Lung (tissue), 12 donors: Measurements from ENCODE around the gene MDFI. TPM values are rescaled to one million over a fixed set of nuclear protein-coding genes. Genes with fewer than 3 reads are reported as not detected.

Source experiments
- ATAC-seq: fragments of 200-7000 bp; cut with Tn5 transposase; one replicate; pipeline ENCODE4 v1.9.1; 2020; ENCODE audit warnings: moderate number of reproducible peaks; ENCODE audit not compliant: insufficient read depth, low FRiP score
- DNase-seq, 3 donors: peaks; one replicate each; pipeline ENCODE4 v3.0.0-alpha.2; 2013 to 2017
- H3K27ac ChIP-seq, 2 donors: one replicate each; pipeline ENCODE4 v1.5.1; 2013; ENCODE audit warnings: mild to moderate bottlenecking in 2 of 2, moderate library complexity in 2 of 2, control low read depth in 1 of 2, inconsistent platforms in 1 of 2, low read depth in 1 of 2, low read length in 1 of 2
- H3K27me3 ChIP-seq, 3 donors: one replicate each; pipeline ENCODE4 v1.5.1; 2013; ENCODE audit warnings: low read length in 2 of 3; ENCODE audit not compliant: control insufficient read depth in 3 of 3, insufficient read depth in 3 of 3
- H3K36me3 ChIP-seq, 4 donors: one replicate each; pipeline ENCODE4 v1.5.1; 2013; ENCODE audit warnings: low read length in 4 of 4, mild to moderate bottlenecking in 1 of 4, moderate library complexity in 1 of 4; ENCODE audit not compliant: control insufficient read depth in 4 of 4, insufficient read depth in 4 of 4
- H3K4me1 ChIP-seq, 5 donors: one replicate each; pipeline ENCODE4 v1.5.1; 2013; ENCODE audit warnings: low read length in 5 of 5, mild to moderate bottlenecking in 2 of 5, moderate library complexity in 1 of 5; ENCODE audit not compliant: control insufficient read depth in 5 of 5, insufficient read depth in 5 of 5
- H3K4me3 ChIP-seq: one replicate; pipeline ENCODE4 v1.5.1; 2013; ENCODE audit warnings: mild to moderate bottlenecking, control low read depth, moderate library complexity
- H3K9ac ChIP-seq, 2 donors: one replicate each; pipeline ENCODE4 v1.5.1; 2013; ENCODE audit warnings: low read length in 2 of 2, control low read depth in 1 of 2; ENCODE audit not compliant: insufficient read depth in 1 of 2
- H3K9me3 ChIP-seq, 4 donors: one replicate each; pipeline ENCODE4 v1.5.1; 2013; ENCODE audit warnings: low read length in 3 of 4, mild to moderate bottlenecking in 1 of 4, moderate library complexity in 1 of 4; ENCODE audit not compliant: control insufficient read depth in 4 of 4, insufficient read depth in 3 of 4
- WGBS, 2 donors: extraction: QIAGEN DNeasy Blood & Tissue Kit; methylation state at CpG; one replicate each; pipeline ENCODE4 v1.1.7; 2013; 5-methylcytosine and 5-hydroxymethylcytosine counted together
- polyA plus RNA-seq, 2 donors: library from polyadenylated mRNA; stranded (reverse); fragments of 200-250 nt; gene quantifications; one replicate each; pipeline ENCODE4 v1.2.1, GENCODE V29; 2013
- total RNA-seq, 2 donors: library from RNA; depleted of rRNA in 1 of 2; stranded (reverse); fragments of >200 nt in 1 of 2; gene quantifications; one replicate each; pipeline ENCODE4 v1.2.1, GENCODE V29; 2014 to 2021
- TF ChIP-seq, protein P1 (sequence below): IDR thresholded peaks from 2 replicates; pipeline ENCODE4 v1.5.1; 2012; ENCODE audit warnings: mild to moderate bottlenecking; ENCODE audit errors: control extremely low read depth, extremely low read depth
- donor health status: control.
- donor health status: control.
- donor health status: Bipolar disorder and iron deficiency.
- donor health status: healthy.
- donor health status: DM: yes; HTN: yes; CAD: no.

MDFI gene
- total and polyA plus RNA-seq, 4 donors: 16.4 to 36.4 (median 21.9) TPM

DNA sequence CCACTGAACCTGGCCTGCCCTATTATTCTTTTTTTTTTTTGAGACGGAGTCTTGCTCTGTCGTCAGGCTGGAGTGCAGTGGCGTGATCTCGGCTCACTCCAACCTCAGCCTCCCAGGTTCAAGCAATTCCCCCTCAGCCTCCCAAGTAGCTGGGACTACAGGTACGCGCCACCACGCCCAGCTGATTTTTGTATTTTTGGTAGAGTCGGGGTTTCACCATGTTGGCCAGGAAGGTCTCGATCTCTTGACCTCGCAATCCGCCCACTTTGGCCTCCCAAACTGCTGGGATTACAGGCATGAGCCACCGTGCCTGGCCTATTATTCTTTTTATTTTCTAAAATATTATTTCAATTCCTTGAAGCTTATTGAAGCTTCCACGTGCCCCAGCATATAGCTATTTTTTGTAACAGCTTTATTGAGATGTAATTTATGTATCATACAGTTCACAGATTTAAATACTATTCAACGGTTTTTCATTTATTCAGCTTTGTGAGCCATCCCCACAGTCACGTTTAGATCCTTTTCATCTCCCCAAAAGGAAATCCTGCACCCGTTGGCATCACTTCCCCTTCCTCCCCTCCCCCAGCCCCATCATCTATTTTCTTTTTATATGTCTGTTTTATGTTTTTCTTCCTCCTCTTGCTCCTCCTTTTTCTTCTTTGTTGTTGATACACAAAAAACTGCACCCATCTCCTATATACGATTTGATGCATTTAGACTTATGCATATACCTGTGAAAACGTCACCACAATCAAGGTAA, 13.5 kb upstream of the MDFI start:
- no peaks in the 10 kb centered on the region for H3K36me3 ChIP-seq
- DNase-seq: peak in 1 of 3 donors; percentile 7

DNA sequence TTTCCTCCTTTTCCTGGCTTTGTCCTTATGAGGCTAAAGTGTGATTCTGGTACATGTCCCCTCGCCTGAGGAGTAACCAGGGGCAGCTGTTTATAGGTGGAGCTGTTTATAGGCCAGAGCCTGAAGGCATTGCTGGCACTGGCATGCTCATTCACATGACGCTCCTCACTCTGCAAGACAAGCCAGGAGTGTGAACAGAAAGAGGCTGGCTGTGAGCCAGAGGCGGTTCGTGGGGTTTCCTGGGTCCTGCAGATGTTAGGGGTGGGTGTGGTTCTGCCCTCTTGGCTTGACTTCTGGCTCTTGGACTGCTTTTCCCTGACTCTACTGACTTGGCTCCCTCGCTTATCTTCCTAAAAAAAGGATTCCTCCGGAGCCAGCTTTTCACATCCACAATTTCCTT, 12.8 kb upstream of the MDFI start:
- 33 to 37% methylated on average over 6 of the region's 6 CpGs for WGBS, 2 donors
- Histone ChIP-seq H3K4me1 (peaks cover 0 to 47% (median 2%) of the 10 kb centered on the region in 5 donors), H3K27me3 (no peaks in the 10 kb centered on the region), H3K9ac (no peak overlapping the region), H3K27ac (no peak overlapping the region), H3K4me3 (no peak overlapping the region), H3K9me3 (peaks cover 0 to 4% (median 0%) of the 10 kb centered on the region in 4 donors), H3K36me3 (no peaks in the 10 kb centered on the region)
- TF ChIP-seq, protein P1, sequence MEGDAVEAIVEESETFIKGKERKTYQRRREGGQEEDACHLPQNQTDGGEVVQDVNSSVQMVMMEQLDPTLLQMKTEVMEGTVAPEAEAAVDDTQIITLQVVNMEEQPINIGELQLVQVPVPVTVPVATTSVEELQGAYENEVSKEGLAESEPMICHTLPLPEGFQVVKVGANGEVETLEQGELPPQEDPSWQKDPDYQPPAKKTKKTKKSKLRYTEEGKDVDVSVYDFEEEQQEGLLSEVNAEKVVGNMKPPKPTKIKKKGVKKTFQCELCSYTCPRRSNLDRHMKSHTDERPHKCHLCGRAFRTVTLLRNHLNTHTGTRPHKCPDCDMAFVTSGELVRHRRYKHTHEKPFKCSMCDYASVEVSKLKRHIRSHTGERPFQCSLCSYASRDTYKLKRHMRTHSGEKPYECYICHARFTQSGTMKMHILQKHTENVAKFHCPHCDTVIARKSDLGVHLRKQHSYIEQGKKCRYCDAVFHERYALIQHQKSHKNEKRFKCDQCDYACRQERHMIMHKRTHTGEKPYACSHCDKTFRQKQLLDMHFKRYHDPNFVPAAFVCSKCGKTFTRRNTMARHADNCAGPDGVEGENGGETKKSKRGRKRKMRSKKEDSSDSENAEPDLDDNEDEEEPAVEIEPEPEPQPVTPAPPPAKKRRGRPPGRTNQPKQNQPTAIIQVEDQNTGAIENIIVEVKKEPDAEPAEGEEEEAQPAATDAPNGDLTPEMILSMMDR: no peak
- ATAC-seq: no peak
- DNase-seq: peak; percentile 44 to 69 (median 47)

More for the DNA sequence above, 13.5 kb upstream of the MDFI start:
- no peak overlapping the region for H3K9ac ChIP-seq
- no peak overlapping the region for H3K27ac ChIP-seq
- 80 to 83% methylated on average over 18 of the region's 18 CpGs for WGBS, 2 donors
- H3K4me3 ChIP-seq: no peak overlapping the region
- ATAC-seq: no peak
- H3K27me3 ChIP-seq: no peaks in the 10 kb centered on the region
- peaks cover 0 to 43% (median 2%) of the 10 kb centered on the region in 5 donors for H3K4me1 ChIP-seq
- TF ChIP-seq, protein P1: no peak
- H3K9me3 ChIP-seq: peaks cover 0 to 3% (median 0%) of the 10 kb centered on the region in 4 donors

DNA sequence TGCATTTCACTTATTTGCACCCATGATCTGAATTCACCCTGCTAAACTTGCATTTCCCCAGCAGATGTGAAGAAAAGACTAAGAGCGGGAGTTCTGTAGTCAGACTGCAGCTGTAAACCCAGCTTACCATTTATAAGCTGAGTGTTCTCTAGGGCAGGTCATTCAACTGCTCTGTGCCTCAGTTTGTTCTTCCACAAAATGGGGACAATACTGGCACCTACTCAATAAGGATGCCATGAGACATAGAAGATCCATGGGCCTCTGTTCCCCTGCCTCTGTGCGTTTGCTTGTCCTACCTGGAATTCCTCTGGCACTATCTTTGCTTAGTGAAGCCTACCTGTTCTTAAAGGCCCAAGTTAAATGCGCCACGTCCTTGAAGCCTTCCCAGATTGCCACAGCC, 12.2 kb upstream of the MDFI start:
- WGBS, 2 donors: 93 to 95% methylated on average over 4 of the region's 4 CpGs
- no peak for ATAC-seq

More for the DNA sequence above, 12.2 kb upstream of the MDFI start:
- no peak overlapping the region for H3K27ac ChIP-seq
- peaks cover 0 to 53% (median 2%) of the 10 kb centered on the region in 5 donors for H3K4me1 ChIP-seq
- H3K9ac ChIP-seq: no peak overlapping the region
- H3K27me3 ChIP-seq: no peaks in the 10 kb centered on the region
- H3K4me3 ChIP-seq: no peak overlapping the region
- H3K36me3 ChIP-seq: no peaks in the 10 kb centered on the region
- peaks cover 0 to 1% (median 0%) of the 10 kb centered on the region in 4 donors for H3K9me3 ChIP-seq
- peak in 1 of 3 donors; percentile 10 for DNase-seq
- TF ChIP-seq, protein P1: no peak
